Neural progenitor cell (in vitro differentiated cells): ENCODE data around the gene FAS. TPM values are rescaled to one million over a fixed set of nuclear protein-coding genes. Genes with fewer than 3 reads are reported as not detected.
A peak's percentile ranks its signal among the peaks of the same experiment; 100 is the strongest.
"Not testable (repeated sequence)": the region's sequence is repeated elsewhere in the genome, so short reads cannot be mapped to it uniquely, and the experiment has no call there.

Experiments
- DNase-seq: peaks from one replicate; pipeline ENCODE4 v3.0.0-alpha.2; 2016; ENCODE audit warnings: low spot score
- H2AFZ ChIP-seq: fragments of 200-600 bp; sonication (generic); replicated peaks from 2 replicates; pipeline ENCODE4 v1.6.1; 2016; ENCODE audit warnings: antibody characterized with exemption
- H3F3A ChIP-seq: fragments of 200-600 bp; sonication (generic); 2 replicates; pipeline ENCODE4 v1.6.1; 2016; ENCODE audit warnings: antibody characterized with exemption, low read depth
- H3K27ac ChIP-seq: fragments of 200-600 bp; sonication (generic); 2 replicates; pipeline ENCODE4 v1.5.1; 2016; ENCODE audit warnings: mild to moderate bottlenecking
- H3K27me3 ChIP-seq: fragments of 200-600 bp; sonication (generic); 2 replicates; pipeline ENCODE4 v1.6.1; 2016; ENCODE audit warnings: mild to moderate bottlenecking, moderate library complexity
- H3K36me3 ChIP-seq: fragments of 200-600 bp; sonication (generic); 2 replicates; pipeline ENCODE4 v1.5.1; 2016
- H3K4me1 ChIP-seq: fragments of 200-600 bp; sonication (generic); 2 replicates; pipeline ENCODE4 v1.6.1; 2016; ENCODE audit warnings: mixed run types
- H3K4me2 ChIP-seq: fragments of 200-600 bp; sonication (generic); 2 replicates; pipeline ENCODE4 v1.6.1; 2016
- H3K4me3 ChIP-seq: fragments of 200-600 bp; sonication (generic); 2 replicates; pipeline ENCODE4 v1.5.1; 2016
- H3K79me2 ChIP-seq: fragments of 200-600 bp; sonication (generic); 2 replicates; pipeline ENCODE4 v1.6.1; 2016; ENCODE audit warnings: low read depth
- H3K9ac ChIP-seq: fragments of 200-600 bp; sonication (generic); 2 replicates; pipeline ENCODE4 v1.6.1; 2016
- H3K9me3 ChIP-seq: fragments of 200-600 bp; sonication (generic); 2 replicates; pipeline ENCODE4 v1.5.1; 2016; ENCODE audit warnings: low read depth
- H4K20me1 ChIP-seq: fragments of 200-600 bp; sonication (generic); 2 replicates; pipeline ENCODE4 v1.6.1; 2016; ENCODE audit warnings: low read depth
- H3K27ac Mint-ChIP-seq: 3 replicates; pipeline ENCODE4 v1.8.0; 2021; ENCODE audit warnings: mixed read lengths
- H3K27me3 Mint-ChIP-seq: 2 replicates; pipeline ENCODE4 v1.8.0; 2022; ENCODE audit warnings: low read depth, mild to moderate bottlenecking, inconsistent platforms, moderate library complexity, mixed read lengths; ENCODE audit not compliant: insufficient read depth
- H3K36me3 Mint-ChIP-seq: 3 replicates; pipeline ENCODE4 v1.8.0; 2021; ENCODE audit warnings: mixed read lengths
- H3K4me1 Mint-ChIP-seq: 3 replicates; pipeline ENCODE4 v1.8.0; 2021; ENCODE audit warnings: mixed read lengths
- H3K4me3 Mint-ChIP-seq: 3 replicates; pipeline ENCODE4 v1.8.0; 2021; ENCODE audit warnings: mild to moderate bottlenecking, moderate library complexity, mixed read lengths
- H3K9me3 Mint-ChIP-seq: 3 replicates; pipeline ENCODE4 v1.8.0; 2020; ENCODE audit warnings: mixed read lengths
- CTCF ChIP-seq: fragments of 200-600 bp; sonication (generic); IDR thresholded peaks from 2 replicates; pipeline ENCODE4 v1.5.1; 2017; ENCODE audit warnings: antibody characterized with exemption, mild to moderate bottlenecking
- EZH2 ChIP-seq: fragments of 200-600 bp; sonication (generic); IDR thresholded peaks from 2 replicates; pipeline ENCODE4 v1.6.1; 2017; ENCODE audit warnings: antibody characterized with exemption, mild to moderate bottlenecking, moderate library complexity
- EZH2phosphoT487 ChIP-seq: fragments of 200-600 bp; sonication (generic); IDR thresholded peaks from 2 replicates; pipeline ENCODE4 v1.6.1; 2017; ENCODE audit warnings: antibody characterized with exemption
- total RNA-seq: library from RNA; depleted of rRNA; stranded (reverse); fragments of >200 nt; gene quantifications from 2 replicates; pipeline ENCODE4 v1.2.3, GENCODE V29; 2015; ENCODE audit warnings: low replicate concordance

FAS gene
- total RNA-seq, 1 donor from 2014 or later = 11.1 TPM

GRCh38 chr10:89003344-89003743 lies 12.7 kb downstream of the FAS start:
- Histone ChIP-seq H3K9ac (no peak overlapping the region), H3F3A (no peaks in the 10 kb centered on the region), H3K4me3 (no peak overlapping the region), H3K4me1 (peaks cover 6% of the 10 kb centered on the region), H3K9me3 (no peaks in the 10 kb centered on the region), H3K27me3 (no peaks in the 10 kb centered on the region), H3K36me3 (no peaks in the 10 kb centered on the region), H4K20me1 (no peaks in the 10 kb centered on the region), H3K27ac (no peak overlapping the region), H3K4me2 (no peak overlapping the region), H3K79me2 (no peaks in the 10 kb centered on the region), H2AFZ (no peak overlapping the region)
- Mint-ChIP-seq H3K4me1 (peaks cover 40% of the 10 kb centered on the region), H3K27me3 (peaks cover 2% of the 10 kb centered on the region), H3K36me3 (no peaks in the 10 kb centered on the region), H3K27ac (no peak overlapping the region), H3K4me3 (no peak overlapping the region), H3K9me3 (no peaks in the 10 kb centered on the region)
- TF ChIP-seq CTCF (no peak), EZH2phosphoT487 (no peak), EZH2 (no peak)
- no peak for DNase-seq

- H2AFZ ChIP-seq = peak overlapping the region; percentile 15
- H3K4me3 Mint-ChIP-seq = no peak overlapping the region
Observed at GRCh38 chr10:89007129-89007893, 16.7 kb downstream of the FAS start.

GRCh38 chr10:89018700-89019346 lies 28.2 kb downstream of the FAS start:
- not testable (repeated sequence) for H3K4me2 ChIP-seq, H3K4me1 ChIP-seq, H3K4me1 Mint-ChIP-seq, H3K27ac ChIP-seq, H3K4me3 ChIP-seq, H3K9ac ChIP-seq, H3K27me3 Mint-ChIP-seq, H3K9me3 ChIP-seq, H3K79me2 ChIP-seq, H2AFZ ChIP-seq, DNase-seq, H3F3A ChIP-seq, H3K27ac Mint-ChIP-seq, H4K20me1 ChIP-seq, H3K27me3 ChIP-seq, H3K36me3 ChIP-seq, H3K36me3 Mint-ChIP-seq, H3K9me3 Mint-ChIP-seq, H3K4me3 Mint-ChIP-seq

More at GRCh38 chr10:89007129-89007893, 16.7 kb downstream of the FAS start:
- Histone ChIP-seq H3K27me3 (no peaks in the 10 kb centered on the region), H3K79me2 (no peaks in the 10 kb centered on the region), H4K20me1 (no peaks in the 10 kb centered on the region), H3K4me1 (no peaks in the 10 kb centered on the region), H3K4me3 (no peak overlapping the region), H3K36me3 (no peaks in the 10 kb centered on the region), H3K4me2 (no peak overlapping the region), H3K9ac (no peak overlapping the region), H3F3A (no peaks in the 10 kb centered on the region), H3K27ac (no peak overlapping the region), H3K9me3 (no peaks in the 10 kb centered on the region)
- H3K36me3 Mint-ChIP-seq = no peaks in the 10 kb centered on the region
- no peak overlapping the region for H3K27ac Mint-ChIP-seq
- H3K27me3 Mint-ChIP-seq = peaks cover 2% of the 10 kb centered on the region
- TF ChIP-seq EZH2phosphoT487 (no peak), EZH2 (no peak), CTCF (no peak)
- H3K9me3 Mint-ChIP-seq = no peaks in the 10 kb centered on the region
- peaks cover 18% of the 10 kb centered on the region for H3K4me1 Mint-ChIP-seq
- DNase-seq = no peak
